UCSD-AML1 (cell line): ENCODE measurements around the gene TXNRD1.

ENCODE experiments used
- DNase-seq: peaks from one replicate; lab custom pipeline; 2025; ENCODE audit not compliant: unreplicated experiment; lab: John Stamatoyannopoulos, UW

The TXNRD1 gene

GRCh38 chr12:104299842-104300481 lies 84.4 kb downstream of the TXNRD1 start:
- DNase-seq, result no peak

- DNase-seq, result no peak
These were observed 88.1 kb downstream of the TXNRD1 start, which contains the start of gene EID3 for GRCh38 chr12:104303538-104304151. Gene EID3 (plus strand): TSS chr12:104303739. CDS start chr12:104303935, 196 bp downstream.

GRCh38 chr12:104304261-104305009 lies 88.9 kb downstream of the TXNRD1 start:
- DNase-seq, result no peak

- DNase-seq, result no peak
These were observed 89.8 kb downstream of the TXNRD1 start for GRCh38 chr12:104305349-104305748.

- no peak for DNase-seq
These were observed 90.8 kb downstream of the TXNRD1 start for GRCh38 chr12:104306376-104306775.

GRCh38 chr12:104306943-104307654 lies 91.5 kb downstream of the TXNRD1 start:
- no peak for DNase-seq

- DNase-seq, result no peak
These were observed 92.0 kb downstream of the TXNRD1 start for GRCh38 chr12:104307655-104308000.

- no peak for DNase-seq
These were observed 93.9 kb downstream of the TXNRD1 start for GRCh38 chr12:104309446-104309993.

GRCh38 chr12:104310751-104311633 lies 95.4 kb downstream of the TXNRD1 start:
- DNase-seq, result no peak

- no peak for DNase-seq
These were observed 96.6 kb downstream of the TXNRD1 start for GRCh38 chr12:104312202-104312601.

- DNase-seq, result no peak
These were observed 97.1 kb downstream of the TXNRD1 start for GRCh38 chr12:104312654-104313053.

- no peak for DNase-seq
These were observed 98.1 kb downstream of the TXNRD1 start for GRCh38 chr12:104313568-104314241.

- no peak for DNase-seq
These were observed 98.6 kb downstream of the TXNRD1 start for GRCh38 chr12:104314242-104314614.

GRCh38 chr12:104315326-104316224 lies 100.0 kb downstream of the TXNRD1 start:
- no peak for DNase-seq

GRCh38 chr12:104316936-104317335 lies 101.4 kb downstream of the TXNRD1 start:
- DNase-seq, result no peak

- no peak for DNase-seq
These were observed 102.1 kb downstream of the TXNRD1 start for GRCh38 chr12:104317538-104318210.

GRCh38 chr12:104319028-104319427 lies 103.4 kb downstream of the TXNRD1 start:
- DNase-seq, result no peak

GRCh38 chr12:104319918-104320626 lies 104.5 kb downstream of the TXNRD1 start:
- no peak for DNase-seq
